ENCODE data around the gene RAI1. TPM values are rescaled to one million over a fixed set of nuclear protein-coding genes. Genes with fewer than 3 reads are reported as not detected.

Gene RAI1
- total and polyA plus RNA-seq, 7 donors: 1.8 to 31.9 (median 9.3) TPM

DNA sequence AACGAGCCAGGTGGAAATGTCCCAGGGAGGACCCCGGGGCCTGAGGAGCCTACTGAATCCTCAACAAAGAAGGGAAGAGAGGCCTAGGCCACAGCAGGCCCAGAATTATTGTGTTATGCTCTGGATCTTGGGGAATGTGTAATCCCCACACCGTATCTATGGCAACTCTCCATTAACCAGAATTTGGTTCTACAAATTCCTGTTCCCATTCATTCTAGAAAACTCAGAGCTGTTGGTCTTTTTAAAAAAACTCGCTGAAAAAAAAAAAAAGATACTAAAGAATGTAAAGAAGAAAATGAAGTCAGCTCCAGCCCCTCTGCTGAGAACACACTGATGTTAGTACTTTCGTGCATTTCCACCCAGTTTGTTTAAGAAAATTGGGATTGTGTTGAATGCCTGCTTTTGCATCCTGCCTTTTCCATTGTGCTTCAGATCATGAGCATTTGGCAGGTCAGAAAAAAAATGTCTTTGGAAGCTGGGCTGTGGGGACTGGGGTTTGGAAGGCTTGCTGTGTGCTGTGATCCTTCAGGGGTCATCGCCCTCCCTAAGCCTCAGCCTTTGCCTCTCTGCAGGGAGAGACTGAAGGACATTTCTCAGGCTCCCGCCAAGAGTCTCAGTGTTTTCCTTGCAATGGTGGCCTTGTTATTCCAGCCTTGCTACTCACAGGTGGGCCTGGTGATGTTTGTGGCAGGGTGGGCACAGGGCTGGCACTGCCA, 86.1 kb downstream of the RAI1 start:
- no peak for DNase-seq
- peaks cover 0 to 78% (median 69%) of the 10 kb centered on the region in 4 donors for H3K4me1 ChIP-seq
- H3K36me3 ChIP-seq: no peaks in the 10 kb centered on the region
- no peak overlapping the region for H3K4me3 ChIP-seq
- H3K27me3 ChIP-seq: no peaks in the 10 kb centered on the region
- H3K27ac ChIP-seq: peak overlapping the region; percentile 35 to 93 (median 84)
- TF ChIP-seq POLR2A (IDR thresholded peaks at IDR 0.05) (no peak), POLR2AphosphoS5 (IDR thresholded peaks at IDR 0.05) (no peak), EP300 (IDR thresholded peaks at IDR 0.05) (no peak)
- TF ChIP-seq, protein P1, sequence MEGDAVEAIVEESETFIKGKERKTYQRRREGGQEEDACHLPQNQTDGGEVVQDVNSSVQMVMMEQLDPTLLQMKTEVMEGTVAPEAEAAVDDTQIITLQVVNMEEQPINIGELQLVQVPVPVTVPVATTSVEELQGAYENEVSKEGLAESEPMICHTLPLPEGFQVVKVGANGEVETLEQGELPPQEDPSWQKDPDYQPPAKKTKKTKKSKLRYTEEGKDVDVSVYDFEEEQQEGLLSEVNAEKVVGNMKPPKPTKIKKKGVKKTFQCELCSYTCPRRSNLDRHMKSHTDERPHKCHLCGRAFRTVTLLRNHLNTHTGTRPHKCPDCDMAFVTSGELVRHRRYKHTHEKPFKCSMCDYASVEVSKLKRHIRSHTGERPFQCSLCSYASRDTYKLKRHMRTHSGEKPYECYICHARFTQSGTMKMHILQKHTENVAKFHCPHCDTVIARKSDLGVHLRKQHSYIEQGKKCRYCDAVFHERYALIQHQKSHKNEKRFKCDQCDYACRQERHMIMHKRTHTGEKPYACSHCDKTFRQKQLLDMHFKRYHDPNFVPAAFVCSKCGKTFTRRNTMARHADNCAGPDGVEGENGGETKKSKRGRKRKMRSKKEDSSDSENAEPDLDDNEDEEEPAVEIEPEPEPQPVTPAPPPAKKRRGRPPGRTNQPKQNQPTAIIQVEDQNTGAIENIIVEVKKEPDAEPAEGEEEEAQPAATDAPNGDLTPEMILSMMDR (IDR thresholded peaks at IDR 0.05): no peak
- intact Hi-C loops (cut with DNase I): no loop called here
- no peaks in the 10 kb centered on the region for H3K9me3 ChIP-seq
- WGBS, 2 donors: 82 to 85% methylated on average over 7 of the region's 7 CpGs

DNA sequence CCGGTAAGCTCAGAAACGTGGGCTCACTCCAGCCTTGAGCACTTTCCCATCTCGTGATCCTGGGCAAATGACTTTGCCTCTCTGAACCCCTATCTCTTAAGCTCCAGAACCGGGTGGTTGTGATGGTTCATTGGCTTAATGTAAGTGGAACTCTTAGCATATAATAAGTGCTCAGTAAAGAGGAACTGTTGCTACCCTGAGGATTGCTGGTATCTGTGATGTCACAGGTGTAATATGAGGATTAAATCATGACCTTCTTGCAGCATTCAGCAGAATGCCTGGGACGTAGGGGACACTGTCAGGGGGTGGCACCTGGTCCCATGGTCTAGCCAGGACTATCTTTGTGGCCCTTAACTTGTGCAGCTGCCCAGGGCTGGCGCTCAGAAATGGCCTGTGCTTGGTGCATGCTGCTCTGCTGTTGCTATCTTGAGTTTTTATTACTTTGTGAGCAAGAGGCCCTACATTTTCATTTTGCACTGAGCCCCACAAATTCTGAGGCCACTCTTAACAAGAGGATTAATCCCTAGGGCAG, 86.7 kb downstream of the RAI1 start:
- no peak for DNase-seq
- 87 to 88% methylated on average over 6 of the region's 6 CpGs for WGBS, 2 donors
- H3K36me3 ChIP-seq: no peaks in the 10 kb centered on the region
- no peak for TF ChIP-seq POLR2AphosphoS5 (IDR thresholded peaks at IDR 0.05)
- TF ChIP-seq, protein P1 (IDR thresholded peaks at IDR 0.05): no peak
- no peaks in the 10 kb centered on the region for H3K9me3 ChIP-seq
- peak overlapping the region; percentile 80 to 93 (median 84) for H3K27ac ChIP-seq
- peaks cover 0 to 76% (median 68%) of the 10 kb centered on the region in 4 donors for H3K4me1 ChIP-seq
- no peaks in the 10 kb centered on the region for H3K27me3 ChIP-seq
- intact Hi-C loops (cut with DNase I): no loop called here
- no peak overlapping the region for H3K4me3 ChIP-seq

DNA sequence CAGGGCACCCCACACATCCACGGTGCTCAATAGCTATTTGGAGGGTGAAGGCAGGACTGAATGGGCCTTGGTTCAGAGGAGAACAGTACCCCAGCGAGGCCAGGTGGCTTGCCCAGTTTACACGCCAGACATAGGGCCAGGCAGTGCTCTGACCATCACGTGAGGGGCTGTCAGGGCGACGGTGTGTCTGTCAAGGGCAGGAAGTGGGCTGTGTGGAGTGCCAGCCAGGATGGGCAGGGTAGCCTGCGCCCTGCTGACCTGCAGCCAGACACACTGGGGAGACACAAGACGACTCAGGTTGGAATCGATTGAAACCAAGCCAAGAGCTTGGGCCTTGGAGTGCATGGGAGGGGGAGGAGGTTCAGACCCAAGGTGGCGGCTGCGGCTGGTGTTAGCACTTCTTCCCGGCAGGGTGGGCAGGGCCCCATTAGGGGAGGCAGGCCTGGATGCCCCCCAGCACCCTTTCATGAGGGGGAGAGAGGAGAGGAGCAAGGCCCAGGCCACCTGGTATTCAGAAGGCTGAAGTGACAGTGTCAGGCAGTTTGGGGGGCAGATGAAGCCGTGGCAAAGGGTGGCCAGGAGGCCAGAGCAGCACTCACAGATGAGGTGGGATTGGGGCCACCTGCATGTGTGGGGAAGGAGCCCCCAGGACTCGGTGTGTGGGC, 87.3 kb downstream of the RAI1 start:
- Histone ChIP-seq H3K4me1 (peaks cover 0 to 77% (median 69%) of the 10 kb centered on the region in 4 donors), H3K27ac (peak overlapping the region; percentile 80 to 93 (median 84)), H3K9me3 (no peaks in the 10 kb centered on the region), H3K36me3 (no peaks in the 10 kb centered on the region), H3K4me3 (no peak overlapping the region), H3K27me3 (no peaks in the 10 kb centered on the region)
- WGBS, 2 donors: 70 to 81% methylated on average over 14 of the region's 14 CpGs
- TF ChIP-seq POLR2AphosphoS5 (IDR thresholded peaks at IDR 0.05): no peak
- no peak for TF ChIP-seq EP300 (IDR thresholded peaks at IDR 0.05)
- TF ChIP-seq, protein P1 (IDR thresholded peaks at IDR 0.05): no peak
- TF ChIP-seq POLR2A (IDR thresholded peaks at IDR 0.05): no peak
- DNase-seq: no peak
- intact Hi-C loops (cut with DNase I): no loop called here

DNA sequence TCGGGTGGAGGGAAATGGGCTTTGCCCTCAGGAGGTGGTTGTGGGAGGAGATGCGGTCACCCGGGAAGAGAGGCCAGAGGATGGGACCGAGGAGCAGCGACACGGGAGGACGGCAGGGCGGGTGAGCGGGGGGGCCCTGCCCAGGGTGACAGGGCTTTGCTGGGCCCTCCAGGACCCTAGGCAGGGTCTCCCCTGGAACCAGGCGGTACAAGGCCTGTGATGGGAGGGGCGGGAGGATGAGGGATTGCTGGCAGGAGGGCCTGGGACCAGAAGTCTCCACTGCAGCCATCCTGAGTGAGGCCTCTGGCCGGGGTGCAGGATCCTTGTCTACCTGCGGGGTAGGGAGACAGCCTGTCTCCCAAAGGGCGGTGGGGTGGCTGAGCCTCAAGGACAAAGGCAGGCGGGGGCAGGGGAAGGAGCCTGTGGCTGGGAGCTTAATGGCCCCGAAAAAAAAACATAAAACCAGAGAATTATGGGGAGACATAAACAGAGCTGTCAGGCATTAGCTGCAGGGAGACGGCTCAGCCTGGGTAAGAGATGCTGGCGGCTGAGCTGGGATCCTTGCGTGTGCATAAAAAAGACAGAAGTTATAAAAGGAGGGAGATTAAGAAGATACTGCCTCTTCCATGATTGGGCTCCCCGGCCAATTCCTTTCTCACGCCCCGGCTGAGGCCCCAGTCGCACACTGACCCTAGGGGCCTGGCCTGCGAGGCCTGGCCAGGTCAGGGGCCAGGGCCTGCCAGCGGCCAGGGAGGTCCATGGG, 88.8 kb downstream of the RAI1 start:
- WGBS, 2 donors: 81 to 84% methylated on average over 25 of the region's 25 CpGs
- TF ChIP-seq EP300 (IDR thresholded peaks at IDR 0.05) (no peak), POLR2A (IDR thresholded peaks at IDR 0.05) (no peak), POLR2AphosphoS5 (IDR thresholded peaks at IDR 0.05) (no peak)
- TF ChIP-seq, protein P1 (IDR thresholded peaks at IDR 0.05): no peak
- H3K27ac ChIP-seq: peak overlapping the region; percentile 80 to 93 (median 84)
- no peak for DNase-seq
- no peaks in the 10 kb centered on the region for H3K27me3 ChIP-seq
- intact Hi-C loops (cut with DNase I): loop anchor here (2.0 kb wide), 1 partner anchor 17 kb away; no protein-coding TSS in a partner anchor
- H3K4me3 ChIP-seq: no peak overlapping the region
- H3K36me3 ChIP-seq: no peaks in the 10 kb centered on the region
- H3K4me1 ChIP-seq: peaks cover 0 to 92% (median 83%) of the 10 kb centered on the region in 4 donors
- H3K9me3 ChIP-seq: no peaks in the 10 kb centered on the region

Data from sigmoid colon (tissue), 7 donors.